Measurements from ENCODE around the gene DMAP1. TPM values are rescaled to one million over a fixed set of nuclear protein-coding genes. Genes with fewer than 3 reads are reported as not detected.

The DMAP1 gene
- polyA plus RNA-seq, 1 donor = 77.4 TPM

Other genes with a start within 250 kb of the DMAP1 start
- gene DPH2, start 243.5 kb upstream of the DMAP1 start, polyA plus RNA-seq (ENCODE audit: insufficient read length) = 23.9 TPM
- gene ATP6V0B, start 238.5 kb upstream of the DMAP1 start, polyA plus RNA-seq (ENCODE audit: insufficient read length) = 118 TPM
- gene B4GALT2, start 234.3 kb upstream of the DMAP1 start, polyA plus RNA-seq (ENCODE audit: insufficient read length) = 33.7 TPM
- gene CCDC24, start 221.9 kb upstream of the DMAP1 start, polyA plus RNA-seq (ENCODE audit: insufficient read length) = 19.5 TPM
- 6.8 TPM for gene SLC6A9, start 182.0 kb upstream of the DMAP1 start, polyA plus RNA-seq (ENCODE audit: insufficient read length)
- 0.05 TPM for gene KLF17, start 94.7 kb upstream of the DMAP1 start, polyA plus RNA-seq (ENCODE audit: insufficient read length)
- gene KLF18, start 71.8 kb upstream of the DMAP1 start, polyA plus RNA-seq (ENCODE audit: insufficient read length) = not detected
- 78.9 TPM for gene ERI3, start 141.8 kb downstream of the DMAP1 start, polyA plus RNA-seq (ENCODE audit: insufficient read length)
- 80.5 TPM for gene RNF220, start 191.8 kb downstream of the DMAP1 start, polyA plus RNA-seq (ENCODE audit: insufficient read length)